Activated B cell treated with CpG ODN at 0.5 μM for 24 hours (primary cell): ENCODE results near the gene TP73. TPM values are rescaled to one million over a fixed set of nuclear protein-coding genes. Genes with fewer than 3 reads are reported as not detected.

ENCODE experiments used
- ATAC-seq: fragments of 200-7000 bp; cut with Tn5 transposase; one replicate; pipeline ENCODE4 v1.10.0; 2021; ENCODE audit warnings: low read depth, mild to moderate bottlenecking, moderate library complexity
- CTCF ChIA-PET: fragments of 350-600 bp; sonication (Branson Sonifier 250); formaldehyde crosslinking; loops from one replicate; lab custom pipeline; 2021; ENCODE audit warnings: antibody characterized with exemption; lab: Charles Lee
- POLR2A ChIA-PET: fragments of 350-600 bp; sonication (Branson Sonifier 250); formaldehyde crosslinking; loops from one replicate; lab custom pipeline; 2021; ENCODE audit warnings: antibody characterized with exemption; lab: Charles Lee
- DNase-seq: peaks from one replicate; pipeline ENCODE4 v3.0.0; 2022
- H3K27ac Mint-ChIP-seq: one replicate; pipeline ENCODE4 v1.8.0; 2020; ENCODE audit warnings: mixed read lengths
- H3K27me3 Mint-ChIP-seq: one replicate; pipeline ENCODE4 v1.8.0; 2021; ENCODE audit warnings: mixed read lengths
- H3K36me3 Mint-ChIP-seq: one replicate; pipeline ENCODE4 v1.8.0; 2021; ENCODE audit warnings: low read depth, mixed read lengths
- H3K4me1 Mint-ChIP-seq: one replicate; pipeline ENCODE4 v1.8.0; 2021; ENCODE audit warnings: mixed read lengths
- H3K4me3 Mint-ChIP-seq: one replicate; pipeline ENCODE4 v1.8.0; 2020; ENCODE audit warnings: mild to moderate bottlenecking, mixed read lengths
- H3K9me3 Mint-ChIP-seq: one replicate; pipeline ENCODE4 v1.8.0; 2020; ENCODE audit warnings: mixed read lengths
- intact Hi-C: fragments of 100-400 bp; cut with micrococcal nuclease; formaldehyde crosslinking; loops from one replicate; pipeline ENCODE4 v1.15.1; 2024
- total RNA-seq: library from RNA; stranded (reverse); gene quantifications from 2 replicates; pipeline ENCODE4 v1.2.3, GENCODE V29; 2022
- TF ChIP-seq, protein P1 (sequence below): fragments of 200-600 bp; IDR thresholded peaks from one replicate; pipeline ENCODE4 v1.8.0; 2022; ENCODE audit warnings: antibody characterized with exemption, mild to moderate bottlenecking

Gene TP73
- total RNA-seq, 1 donor from 2014 or later = 2.6 TPM

DNA sequence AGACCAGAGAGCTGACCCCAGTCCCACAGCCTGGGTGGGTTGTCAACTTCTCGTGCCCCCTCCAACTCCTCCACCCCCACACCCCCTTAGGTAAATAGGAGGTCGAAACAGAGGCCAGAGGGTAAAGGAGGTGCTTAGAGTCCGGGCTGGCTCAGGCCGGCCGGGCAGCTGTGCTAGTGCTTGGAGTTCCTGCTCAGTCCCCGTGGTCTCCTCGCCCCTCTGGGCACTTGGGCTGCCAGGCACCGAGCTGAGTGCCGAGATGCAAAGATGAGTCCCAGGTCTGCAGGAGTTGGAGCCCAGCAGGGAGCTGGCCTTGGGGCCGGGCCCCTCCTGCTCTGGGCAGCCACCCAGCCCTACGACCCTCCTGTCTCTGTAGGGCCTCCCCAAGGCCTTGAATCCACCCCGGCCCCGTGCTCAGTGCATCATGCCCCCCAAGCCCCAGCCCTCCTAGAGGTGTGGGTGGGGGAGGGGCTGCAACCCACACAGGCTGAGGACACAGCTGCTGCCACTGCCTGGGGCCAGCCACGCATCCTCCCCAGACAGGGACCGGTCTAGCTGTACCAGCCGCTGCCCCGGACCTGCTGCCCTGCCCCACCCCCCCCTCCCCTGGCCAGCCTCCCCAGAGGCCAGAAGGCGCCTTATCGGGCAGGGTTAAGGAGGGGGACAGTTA lies 122.1 kb downstream of the TP73 start:
- ChIA-PET POLR2A (interaction anchor here (0.7 to 1.6 kb wide), 2 partner anchors 22 to 28 kb away, joined by 3 to 7 read pairs; partner anchors contain the start of gene LRRC47), CTCF (no interaction called here)
- H3K27me3 Mint-ChIP-seq = no peaks in the 10 kb centered on the region
- TF ChIP-seq, protein P1, sequence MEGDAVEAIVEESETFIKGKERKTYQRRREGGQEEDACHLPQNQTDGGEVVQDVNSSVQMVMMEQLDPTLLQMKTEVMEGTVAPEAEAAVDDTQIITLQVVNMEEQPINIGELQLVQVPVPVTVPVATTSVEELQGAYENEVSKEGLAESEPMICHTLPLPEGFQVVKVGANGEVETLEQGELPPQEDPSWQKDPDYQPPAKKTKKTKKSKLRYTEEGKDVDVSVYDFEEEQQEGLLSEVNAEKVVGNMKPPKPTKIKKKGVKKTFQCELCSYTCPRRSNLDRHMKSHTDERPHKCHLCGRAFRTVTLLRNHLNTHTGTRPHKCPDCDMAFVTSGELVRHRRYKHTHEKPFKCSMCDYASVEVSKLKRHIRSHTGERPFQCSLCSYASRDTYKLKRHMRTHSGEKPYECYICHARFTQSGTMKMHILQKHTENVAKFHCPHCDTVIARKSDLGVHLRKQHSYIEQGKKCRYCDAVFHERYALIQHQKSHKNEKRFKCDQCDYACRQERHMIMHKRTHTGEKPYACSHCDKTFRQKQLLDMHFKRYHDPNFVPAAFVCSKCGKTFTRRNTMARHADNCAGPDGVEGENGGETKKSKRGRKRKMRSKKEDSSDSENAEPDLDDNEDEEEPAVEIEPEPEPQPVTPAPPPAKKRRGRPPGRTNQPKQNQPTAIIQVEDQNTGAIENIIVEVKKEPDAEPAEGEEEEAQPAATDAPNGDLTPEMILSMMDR = no peak
- intact Hi-C loops = no loop called here
- peaks cover 18% of the 10 kb centered on the region for H3K4me1 Mint-ChIP-seq
- no peak overlapping the region for H3K27ac Mint-ChIP-seq
- H3K9me3 Mint-ChIP-seq = no peaks in the 10 kb centered on the region
- no peak overlapping the region for H3K4me3 Mint-ChIP-seq
- peaks cover 4% of the 10 kb centered on the region for H3K36me3 Mint-ChIP-seq
- DNase-seq (no peak), ATAC-seq (no peak)

- no peak for DNase-seq
- H3K4me1 Mint-ChIP-seq = peaks cover 18% of the 10 kb centered on the region
- TF ChIP-seq, protein P1 = no peak
- no peak for ATAC-seq
- H3K4me3 Mint-ChIP-seq = no peak overlapping the region
- POLR2A ChIA-PET = interaction anchor here (1.6 kb wide), 1 partner anchor 21 kb away, joined by 7 read pairs; the partner anchor contains the start of gene LRRC47
- no peaks in the 10 kb centered on the region for H3K9me3 Mint-ChIP-seq
- H3K27me3 Mint-ChIP-seq = no peaks in the 10 kb centered on the region
- H3K36me3 Mint-ChIP-seq = peaks cover 10% of the 10 kb centered on the region
- CTCF ChIA-PET = interaction anchor here (1.6 kb wide), 1 partner anchor 21 kb away, joined by 7 read pairs; the partner anchor contains the start of gene LRRC47
- intact Hi-C loops = no loop called here
- H3K27ac Mint-ChIP-seq = no peak overlapping the region
Observed at GRCh38 chr1:3774946-3775489, 122.7 kb downstream of the TP73 start.

DNA sequence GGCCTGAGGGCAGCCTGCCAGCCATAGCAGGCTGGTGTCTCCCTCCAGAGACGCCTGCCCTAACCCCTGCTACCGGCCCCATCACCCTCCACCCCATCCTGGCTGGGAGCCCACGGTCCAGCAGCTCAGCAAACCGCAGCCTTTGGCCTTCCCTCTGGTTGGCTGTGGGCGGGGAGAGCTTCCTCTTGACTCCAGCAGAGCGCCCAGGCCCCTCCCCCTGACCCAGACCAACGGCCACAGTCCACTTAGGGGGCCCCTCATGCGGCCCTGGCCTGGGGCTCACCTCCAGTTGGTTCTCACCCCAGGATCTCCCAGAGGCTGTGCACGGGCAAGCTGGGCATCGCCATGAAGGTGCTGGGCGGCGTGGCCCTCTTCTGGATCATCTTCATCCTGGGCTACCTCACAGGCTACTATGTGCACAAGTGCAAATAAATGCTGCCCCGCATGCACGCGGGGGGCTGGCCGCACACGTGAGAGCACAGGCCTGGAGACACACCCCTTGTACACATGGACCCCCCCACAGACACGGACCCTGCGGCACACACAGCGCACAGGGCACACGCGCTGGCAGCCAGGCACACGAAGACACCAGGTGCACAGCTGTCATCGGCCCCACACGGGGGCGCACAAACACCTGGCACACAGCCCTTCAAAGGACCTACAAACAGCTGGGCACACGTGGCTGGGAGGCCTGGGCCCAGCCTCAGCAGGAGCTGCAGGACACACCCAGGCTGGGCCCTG lies 123.3 kb downstream of the TP73 start:
- no peaks in the 10 kb centered on the region for H3K27me3 Mint-ChIP-seq
- H3K4me1 Mint-ChIP-seq = peaks cover 18% of the 10 kb centered on the region
- ATAC-seq (peak; percentile 10), DNase-seq (no peak)
- peak overlapping the region; percentile 15 for H3K4me3 Mint-ChIP-seq
- TF ChIP-seq, protein P1 = no peak
- H3K27ac Mint-ChIP-seq = no peak overlapping the region
- ChIA-PET POLR2A (no interaction called here), CTCF (interaction anchor here (0.7 to 1.6 kb wide), 3 partner anchors 9 to 26 kb away, joined by 3 to 7 read pairs (median 7); partner anchors contain the start of gene LRRC47)
- H3K9me3 Mint-ChIP-seq = no peaks in the 10 kb centered on the region
- intact Hi-C loops = no loop called here
- H3K36me3 Mint-ChIP-seq = peaks cover 17% of the 10 kb centered on the region

GRCh38 chr1:3776231-3776961 lies 124.1 kb downstream of the TP73 start:
- TF ChIP-seq, protein P1 = no peak
- H3K4me3 Mint-ChIP-seq = no peak overlapping the region
- DNase-seq (no peak), ATAC-seq (no peak)
- H3K27me3 Mint-ChIP-seq = no peaks in the 10 kb centered on the region
- intact Hi-C loops = no loop called here
- CTCF ChIA-PET = interaction anchor here (0.7 to 1.6 kb wide), 3 partner anchors 10 to 25 kb away, joined by 3 to 7 read pairs (median 7); partner anchors contain the start of gene LRRC47
- H3K9me3 Mint-ChIP-seq = no peaks in the 10 kb centered on the region
- POLR2A ChIA-PET = no interaction called here
- H3K27ac Mint-ChIP-seq = no peak overlapping the region
- peaks cover 15% of the 10 kb centered on the region for H3K4me1 Mint-ChIP-seq
- peaks cover 24% of the 10 kb centered on the region for H3K36me3 Mint-ChIP-seq
